HG02852 (cell line): Measurements from ENCODE around the gene ODF2.
"Not testable (repeated sequence)": the region's sequence is repeated elsewhere in the genome, so short reads cannot be mapped to it uniquely, and the experiment has no call there.

Experiments
- ATAC-seq: cut with Tn5 transposase; IDR thresholded peaks from one replicate; pipeline ENCODE4 v1.9.1; 2021; ENCODE audit warnings: mild to moderate bottlenecking, moderate library complexity; ENCODE audit not compliant: unreplicated experiment

ODF2 gene

GRCh38 chr9:128455849-128456612 lies at the start of gene ODF2:
Gene ODF2, plus strand, starts transcription at chr9:128456006. Its CDS starts 86 bp downstream, at chr9:128456092.
- ATAC-seq: peak; percentile 88

DNA sequence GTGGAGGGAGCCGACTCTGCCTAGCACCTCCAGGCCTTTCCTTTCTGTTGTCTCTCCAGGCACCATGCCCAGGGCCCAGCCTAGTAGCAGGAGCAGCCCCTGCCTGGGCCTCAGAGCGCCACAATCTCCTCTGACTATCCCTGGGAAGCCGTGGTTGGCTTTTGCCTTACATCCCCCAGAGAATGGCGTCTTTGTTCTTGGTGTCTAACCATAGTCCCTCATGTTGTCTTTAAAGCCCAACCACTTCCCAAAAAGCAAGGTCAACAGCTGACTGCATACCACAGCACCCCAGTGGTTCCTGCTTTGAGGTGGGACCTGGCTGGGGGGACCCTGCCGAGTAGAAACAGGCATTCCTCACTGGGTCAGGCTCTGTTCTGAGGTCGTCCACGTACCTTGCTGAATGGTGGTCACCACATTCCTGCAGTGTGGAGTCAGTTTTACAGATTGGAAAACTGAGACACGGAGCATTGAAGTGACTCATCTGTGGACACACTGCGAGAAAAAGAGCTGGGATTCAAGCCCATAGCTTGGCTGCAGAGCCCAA lies 48.9 kb upstream of the ODF2 start:
- no peak for ATAC-seq

DNA sequence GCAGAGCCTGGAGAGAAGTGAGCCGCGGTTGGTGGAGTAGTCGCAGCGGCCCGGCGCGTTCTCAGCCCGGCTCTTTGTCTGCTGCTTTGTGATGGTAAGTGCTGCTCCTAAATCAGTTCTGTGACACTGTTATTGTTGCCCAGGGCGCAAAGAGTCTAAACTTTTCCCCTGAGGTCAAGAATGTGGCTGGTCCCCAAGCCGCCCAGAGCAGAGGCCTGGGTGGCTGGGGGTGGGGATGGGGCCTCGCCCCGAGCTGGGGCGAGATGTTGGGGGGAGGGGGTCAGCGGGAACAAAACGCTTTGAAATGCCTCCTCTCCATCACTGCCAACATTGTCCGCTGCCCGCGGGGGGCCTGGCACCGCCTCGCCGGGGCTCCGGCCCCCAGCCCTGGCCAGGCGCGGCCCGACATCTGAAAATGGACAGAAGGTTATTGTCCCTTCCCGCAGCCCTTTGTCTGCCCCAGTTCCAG lies 46.8 kb upstream of the ODF2 start:
- no peak for ATAC-seq

- no peak for ATAC-seq
These were observed 46.4 kb upstream of the ODF2 start for GRCh38 chr9:128409450-128409849.

DNA sequence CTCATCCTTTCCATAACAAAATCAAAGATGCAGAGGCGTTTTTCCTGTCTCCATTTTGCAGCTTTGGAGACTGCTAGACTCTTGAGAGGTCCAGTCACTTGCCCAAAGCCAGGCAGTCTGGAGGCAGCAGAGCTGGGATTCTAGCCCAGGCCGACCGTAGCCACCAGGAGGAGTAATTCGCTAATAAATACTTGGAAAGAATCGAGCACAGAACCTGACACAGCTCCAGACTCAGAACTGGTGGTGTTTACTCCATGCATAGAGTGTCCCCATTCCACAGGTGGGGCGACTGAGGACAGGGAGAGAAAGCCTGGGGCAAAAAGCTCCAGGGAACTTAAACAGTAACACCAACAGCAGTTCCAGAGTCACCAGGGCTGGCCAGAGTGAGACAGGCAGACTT lies 45.8 kb upstream of the ODF2 start:
- no peak for ATAC-seq

DNA sequence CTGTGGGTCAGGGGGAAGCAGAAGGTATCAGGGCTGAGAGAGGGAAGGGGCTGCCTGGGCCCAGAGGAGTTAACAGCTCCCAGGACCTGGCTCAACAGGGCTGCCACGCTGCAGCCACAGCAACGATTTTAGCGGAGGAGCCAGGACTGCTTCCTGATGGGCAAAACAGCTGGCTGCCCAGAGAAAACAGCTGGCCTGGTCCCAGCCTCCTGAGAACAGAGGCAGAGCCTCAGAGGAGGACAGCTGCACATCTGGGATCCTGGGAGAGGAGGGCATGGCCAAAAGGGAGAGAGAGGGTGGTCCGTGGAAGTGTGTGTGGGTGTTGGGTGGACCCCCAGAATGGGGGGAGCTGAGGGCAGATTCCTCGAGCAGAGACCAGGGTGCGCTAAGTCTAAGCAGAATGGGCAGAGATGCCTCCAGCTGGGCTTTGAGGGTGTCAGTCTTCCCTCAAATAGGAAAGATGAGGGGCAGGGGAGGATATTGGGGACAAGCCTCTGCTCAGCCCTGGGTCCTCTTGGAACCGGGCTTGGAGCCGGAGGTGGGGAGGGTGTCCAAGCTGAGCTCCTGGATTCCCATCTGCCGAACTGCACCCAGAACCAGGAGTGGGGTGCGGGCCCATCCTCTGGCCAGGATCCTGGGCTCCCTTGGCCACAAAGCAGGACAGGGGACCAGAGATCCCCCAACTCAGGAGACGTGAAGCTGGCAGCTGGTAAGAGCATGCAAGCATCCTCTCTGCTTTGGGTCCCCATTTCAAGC lies 44.3 kb upstream of the ODF2 start:
- no peak for ATAC-seq

DNA sequence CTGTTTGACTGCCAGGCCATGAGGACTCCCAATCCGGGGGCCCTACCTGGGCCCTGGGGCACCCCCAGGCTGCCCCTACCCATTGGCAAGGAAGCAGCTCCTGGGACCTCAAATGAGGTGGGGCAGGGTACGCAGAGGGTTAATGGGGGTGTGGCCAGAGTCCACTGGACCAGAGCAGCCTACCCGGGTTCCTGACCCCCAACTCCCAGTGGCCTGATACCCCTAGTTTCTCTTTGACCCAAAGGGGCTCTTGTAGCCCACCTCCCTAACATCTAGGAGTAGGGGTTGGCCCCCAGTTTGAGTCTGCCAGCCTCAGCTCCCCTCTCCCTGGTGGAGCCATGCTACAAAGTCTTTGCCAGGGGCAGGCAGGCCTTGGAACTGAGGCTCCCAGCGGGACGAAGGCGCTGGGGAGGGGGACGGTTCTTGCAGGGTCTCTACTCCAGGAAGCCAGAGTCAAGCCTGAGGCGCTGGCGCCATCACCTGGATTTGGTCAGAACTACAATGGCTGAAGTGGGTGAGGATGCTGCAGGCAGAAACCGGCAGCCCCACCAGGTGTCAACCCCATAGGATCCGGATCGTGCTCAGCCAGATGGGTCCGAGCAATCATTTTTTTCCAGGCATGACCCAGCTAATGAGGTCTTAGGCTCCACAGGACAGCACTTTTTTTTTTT lies 43.6 kb upstream of the ODF2 start:
- ATAC-seq: no peak

- not testable (repeated sequence) for ATAC-seq
These were observed 42.1 kb upstream of the ODF2 start for GRCh38 chr9:128413728-128414127.

- no peak for ATAC-seq
These were observed 41.3 kb upstream of the ODF2 start for GRCh38 chr9:128414461-128414860.

GRCh38 chr9:128415281-128415680 lies 40.5 kb upstream of the ODF2 start:
- ATAC-seq: no peak

- no peak for ATAC-seq
These were observed 39.8 kb upstream of the ODF2 start for GRCh38 chr9:128416014-128416413.

DNA sequence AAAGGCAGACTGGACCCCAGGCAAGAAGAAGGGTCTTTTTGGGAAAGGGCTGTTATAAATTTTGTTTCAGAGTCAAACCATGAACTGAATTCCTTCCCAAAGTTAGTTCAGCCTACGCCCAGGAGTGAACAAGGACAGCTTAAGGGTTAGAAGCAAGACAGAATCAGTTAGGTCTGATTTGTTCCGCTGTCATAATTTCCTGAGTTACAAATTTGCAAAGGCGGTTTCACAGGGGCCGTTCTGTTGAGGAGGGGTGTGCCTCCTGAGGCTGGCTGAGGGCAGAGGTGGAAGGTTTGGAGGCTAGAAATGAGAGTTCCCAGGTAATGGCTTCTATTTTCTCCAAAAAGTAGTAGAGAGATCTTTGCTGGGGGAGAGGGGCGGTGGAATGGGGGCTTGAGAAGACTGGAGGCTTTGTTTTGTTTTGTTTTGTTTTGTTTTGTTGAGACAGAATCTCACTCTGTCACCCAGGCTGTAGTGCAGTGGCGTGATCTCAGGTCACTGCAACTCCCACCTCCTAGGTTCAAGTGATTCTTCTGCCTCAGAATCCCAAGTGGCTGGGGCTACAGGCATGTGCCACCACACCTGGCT lies 39.3 kb upstream of the ODF2 start:
- no peak for ATAC-seq

GRCh38 chr9:128419061-128419925 lies 36.5 kb upstream of the ODF2 start:
- no peak for ATAC-seq

GRCh38 chr9:128420060-128420650 lies 35.7 kb upstream of the ODF2 start:
- peak; percentile 70 for ATAC-seq

GRCh38 chr9:128420651-128421481 lies 34.9 kb upstream of the ODF2 start, which contains the start of gene CERCAM:
Gene CERCAM, plus strand, starts transcription at chr9:128420857. Its CDS starts 21 bp downstream, at chr9:128420878.
- ATAC-seq: peak; percentile 56

- ATAC-seq: no peak
These were observed 34.3 kb upstream of the ODF2 start for GRCh38 chr9:128421482-128421996.

- not testable (repeated sequence) for ATAC-seq
These were observed 33.6 kb upstream of the ODF2 start for GRCh38 chr9:128422022-128422782.

GRCh38 chr9:128422783-128423150 lies 33.0 kb upstream of the ODF2 start:
- no peak for ATAC-seq
